ENCODE results near the gene U2AF2.

Gene U2AF2

GRCh38 chr19:55654868-55655647 lies at the start of gene U2AF2:
Gene U2AF2 (plus strand): TSS chr19:55655035. CDS start chr19:55655105, 70 bp downstream.
- DNase-seq = peak; percentile 96

GRCh38 chr19:55605207-55605636 lies 49.6 kb upstream of the U2AF2 start:
- DNase-seq = peak; percentile 99

DNA sequence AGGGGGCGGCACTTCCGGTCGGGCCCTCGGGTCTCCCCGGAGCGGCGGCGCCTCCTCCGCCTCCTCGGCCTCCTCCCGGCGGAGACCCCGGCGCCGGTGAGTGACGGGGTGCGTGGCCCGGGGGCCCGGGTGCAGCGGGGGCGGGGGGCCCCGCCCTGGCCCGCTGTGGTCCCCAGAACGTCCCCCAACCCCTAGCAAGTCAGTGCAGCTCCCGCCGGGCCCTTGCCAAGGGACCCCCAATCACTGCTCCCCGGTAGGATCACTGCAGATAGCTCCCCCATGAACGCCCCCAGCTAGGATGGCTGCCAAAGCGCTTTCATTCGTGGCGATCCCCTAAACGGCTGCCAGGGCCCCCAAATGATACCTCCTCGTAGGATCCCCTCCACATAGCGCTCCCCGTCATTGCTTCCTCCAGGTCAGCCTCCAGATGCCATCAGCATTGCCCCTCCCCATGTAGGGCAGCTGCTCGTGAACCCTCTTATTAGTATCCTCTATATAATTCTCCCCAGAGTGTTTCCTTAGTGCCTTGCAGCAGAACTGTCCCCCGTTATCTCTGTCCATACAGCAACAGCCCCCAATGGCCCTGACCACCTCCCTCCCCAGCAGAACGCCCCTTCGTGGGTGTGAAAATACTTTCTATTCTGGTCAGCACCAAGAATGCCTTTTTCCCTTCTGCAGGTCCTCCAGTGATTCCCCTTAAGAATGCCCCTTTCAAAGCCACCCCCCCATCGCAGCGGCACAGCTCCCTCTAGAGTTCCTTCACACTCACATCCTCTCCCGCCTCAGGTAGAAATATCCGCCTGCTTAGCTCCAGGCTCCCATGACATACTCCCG lies 49.0 kb upstream of the U2AF2 start, which contains the start of gene ZNF865:
ZNF865 (plus strand) TSS at position 11 of the 834 bp plus-strand sequence. CDS start 7,972 bp downstream, outside the sequence.
- DNase-seq = peak; percentile 66

GRCh38 chr19:55606471-55606787 lies 48.4 kb upstream of the U2AF2 start:
- DNase-seq = no peak

GRCh38 chr19:55606817-55607216 lies 48.0 kb upstream of the U2AF2 start:
- no peak for DNase-seq

DNA sequence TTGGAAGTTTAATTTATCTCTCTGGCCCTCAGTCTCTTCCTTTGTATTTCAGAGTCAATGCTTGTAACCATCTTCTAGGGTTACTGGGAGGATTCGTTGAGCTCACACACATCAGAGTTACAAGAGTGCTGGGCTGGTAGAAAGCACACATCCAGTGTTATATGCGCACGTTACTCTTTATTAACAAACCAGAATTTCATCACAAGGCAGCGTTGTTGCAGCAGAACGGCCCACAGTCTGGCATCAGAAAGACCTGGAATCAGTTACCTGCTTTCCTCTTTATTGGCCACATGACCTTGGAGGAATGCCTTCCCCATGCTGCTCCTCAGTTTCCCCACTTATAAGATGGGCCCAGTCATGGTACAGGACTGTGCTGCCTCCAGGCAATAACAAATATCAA lies 45.5 kb upstream of the U2AF2 start:
- no peak for DNase-seq

DNA sequence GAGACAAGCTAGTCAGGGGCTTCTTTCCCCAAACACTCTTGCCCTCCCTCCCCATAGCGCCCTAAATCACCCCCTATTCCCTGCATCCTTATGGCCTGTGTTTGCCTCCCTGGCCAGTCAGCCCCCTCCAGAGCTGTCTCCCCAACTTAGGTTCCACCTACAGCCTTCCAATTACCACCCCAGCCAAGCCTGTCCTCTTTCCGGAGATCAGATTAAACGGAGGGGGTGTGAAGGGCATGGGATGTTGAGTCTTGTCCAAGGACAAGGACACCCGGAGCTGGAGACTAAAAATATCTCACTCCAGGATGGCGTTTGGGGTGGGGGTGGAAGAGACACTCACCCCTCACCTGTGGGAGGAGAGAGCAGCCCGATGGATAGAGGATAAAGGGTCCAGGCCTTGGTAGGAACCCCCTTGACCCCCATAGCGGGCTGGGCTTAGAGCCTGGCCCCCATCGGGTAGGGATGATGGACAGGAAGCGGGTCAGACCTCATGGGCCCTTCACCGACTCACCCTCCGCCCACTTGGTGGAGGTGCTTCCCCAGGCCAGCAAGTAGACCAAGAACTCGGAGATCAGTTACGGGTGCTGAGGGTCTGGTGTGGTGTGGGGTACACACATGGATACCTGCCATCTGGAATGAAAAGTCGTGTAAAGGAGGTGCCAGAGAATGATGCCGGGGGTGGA lies 43.4 kb upstream of the U2AF2 start:
- no peak for DNase-seq

DNA sequence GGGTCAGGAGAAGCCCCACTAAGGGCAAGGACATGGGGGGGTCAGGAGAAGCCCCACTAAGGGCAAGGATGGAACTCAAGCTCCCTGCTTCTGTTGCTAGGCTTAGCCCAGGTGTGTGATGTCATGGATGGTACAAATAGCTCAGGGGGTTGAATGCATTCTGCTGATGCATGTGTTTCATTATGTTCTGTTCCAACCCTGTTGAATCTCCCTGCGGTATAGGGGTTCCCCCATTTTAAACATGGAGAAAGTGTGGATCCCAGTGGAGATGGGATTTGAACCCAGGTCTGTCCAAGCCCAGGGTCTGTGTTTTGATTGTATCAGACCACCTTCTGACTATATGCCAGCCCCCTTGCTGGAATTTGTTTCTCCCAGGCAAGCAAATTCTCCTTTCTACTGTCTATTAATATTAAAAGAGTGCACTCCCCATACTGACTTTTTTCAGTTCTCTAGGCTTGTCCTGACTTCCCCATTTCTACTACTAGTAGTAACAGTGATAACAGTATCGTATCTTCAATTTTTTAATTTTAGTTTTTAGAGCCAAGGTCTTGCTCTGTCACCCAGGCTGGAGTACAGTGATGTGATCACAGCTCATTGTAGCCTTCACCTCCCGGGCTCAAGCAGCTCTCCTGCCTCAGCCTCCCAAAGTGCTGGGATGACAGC lies 42.7 kb upstream of the U2AF2 start:
- DNase-seq = no peak

- DNase-seq = no peak
Observed at GRCh38 chr19:55613396-55613795, 41.4 kb upstream of the U2AF2 start.

DNA sequence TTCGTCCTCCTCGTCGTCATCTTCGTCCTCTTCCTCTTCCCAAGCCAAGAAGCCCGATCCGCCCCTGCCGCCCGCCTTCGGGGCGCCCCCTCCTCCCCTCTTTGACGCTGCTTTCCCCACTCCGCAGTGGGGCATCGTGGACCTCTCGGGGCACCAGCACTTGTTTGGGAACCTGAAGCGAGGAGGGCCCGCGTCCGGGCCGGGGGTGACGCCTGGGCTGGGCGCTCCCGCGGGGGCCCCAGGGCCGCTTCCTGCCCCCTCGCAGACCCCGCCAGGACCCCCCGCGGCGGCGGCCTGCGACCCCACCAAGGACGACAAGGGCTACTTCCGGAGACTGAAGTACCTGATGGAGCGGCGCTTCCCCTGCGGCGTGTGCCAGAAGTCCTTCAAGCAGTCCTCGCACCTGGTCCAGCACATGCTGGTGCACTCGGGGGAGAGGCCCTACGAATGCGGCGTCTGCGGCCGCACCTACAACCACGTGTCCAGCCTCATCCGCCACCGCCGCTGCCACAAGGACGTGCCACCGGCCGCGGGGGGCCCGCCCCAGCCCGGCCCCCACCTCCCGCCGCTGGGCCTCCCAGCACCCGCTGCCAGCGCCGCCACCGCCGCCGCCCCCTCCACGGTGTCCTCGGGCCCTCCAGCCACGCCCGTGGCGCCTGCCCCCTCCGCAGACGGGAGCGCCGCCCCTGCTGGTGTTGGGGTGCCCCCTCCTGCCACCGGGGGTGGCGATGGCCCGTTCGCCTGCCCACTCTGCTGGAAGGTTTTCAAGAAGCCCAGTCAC lies 40.7 kb upstream of the U2AF2 start:
- DNase-seq = no peak

- no peak for DNase-seq
Observed at GRCh38 chr19:55614711-55615542, 39.9 kb upstream of the U2AF2 start.

DNA sequence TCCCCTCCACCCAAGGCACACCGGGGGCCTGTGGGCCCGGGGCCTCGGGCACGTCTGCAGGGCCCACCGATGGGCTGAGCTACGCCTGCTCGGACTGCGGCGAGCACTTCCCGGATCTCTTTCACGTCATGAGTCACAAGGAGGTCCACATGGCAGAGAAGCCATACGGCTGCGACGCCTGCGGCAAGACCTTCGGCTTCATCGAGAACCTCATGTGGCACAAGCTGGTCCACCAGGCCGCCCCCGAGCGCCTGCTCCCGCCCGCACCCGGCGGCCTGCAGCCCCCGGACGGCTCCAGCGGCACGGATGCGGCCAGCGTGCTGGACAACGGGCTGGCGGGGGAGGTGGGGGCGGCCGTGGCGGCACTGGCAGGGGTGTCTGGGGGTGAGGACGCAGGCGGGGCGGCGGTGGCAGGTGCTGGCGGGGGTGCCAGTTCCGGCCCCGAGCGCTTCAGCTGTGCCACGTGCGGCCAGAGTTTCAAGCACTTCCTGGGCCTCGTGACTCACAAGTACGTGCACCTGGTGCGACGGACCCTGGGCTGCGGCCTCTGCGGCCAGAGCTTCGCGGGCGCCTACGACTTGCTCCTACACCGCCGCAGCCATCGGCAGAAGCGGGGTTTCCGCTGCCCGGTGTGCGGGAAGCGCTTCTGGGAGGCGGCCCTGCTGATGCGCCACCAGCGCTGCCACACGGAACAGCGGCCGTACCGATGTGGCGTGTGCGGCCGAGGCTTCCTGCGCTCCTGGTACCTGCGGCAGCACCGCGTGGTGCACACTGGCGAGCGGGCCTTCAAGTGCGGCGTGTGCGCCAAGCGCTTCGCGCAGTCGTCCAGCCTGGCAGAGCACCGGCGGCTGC lies 39.1 kb upstream of the U2AF2 start:
- no peak for DNase-seq

DNA sequence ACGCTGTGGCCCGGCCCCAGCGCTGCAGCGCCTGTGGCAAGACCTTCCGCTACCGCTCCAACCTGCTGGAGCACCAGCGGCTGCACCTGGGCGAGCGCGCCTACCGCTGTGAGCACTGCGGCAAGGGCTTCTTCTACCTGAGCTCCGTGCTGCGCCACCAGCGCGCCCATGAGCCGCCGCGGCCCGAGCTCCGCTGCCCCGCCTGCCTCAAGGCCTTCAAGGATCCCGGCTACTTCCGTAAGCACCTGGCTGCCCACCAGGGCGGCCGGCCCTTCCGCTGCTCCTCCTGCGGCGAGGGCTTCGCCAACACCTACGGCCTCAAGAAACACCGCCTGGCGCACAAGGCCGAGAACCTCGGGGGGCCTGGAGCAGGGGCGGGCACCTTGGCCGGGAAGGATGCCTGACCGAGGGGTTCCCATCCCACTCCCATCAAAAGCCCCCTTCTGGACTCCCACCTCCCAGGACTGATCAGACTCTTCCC lies 38.4 kb upstream of the U2AF2 start:
- no peak for DNase-seq

DNA sequence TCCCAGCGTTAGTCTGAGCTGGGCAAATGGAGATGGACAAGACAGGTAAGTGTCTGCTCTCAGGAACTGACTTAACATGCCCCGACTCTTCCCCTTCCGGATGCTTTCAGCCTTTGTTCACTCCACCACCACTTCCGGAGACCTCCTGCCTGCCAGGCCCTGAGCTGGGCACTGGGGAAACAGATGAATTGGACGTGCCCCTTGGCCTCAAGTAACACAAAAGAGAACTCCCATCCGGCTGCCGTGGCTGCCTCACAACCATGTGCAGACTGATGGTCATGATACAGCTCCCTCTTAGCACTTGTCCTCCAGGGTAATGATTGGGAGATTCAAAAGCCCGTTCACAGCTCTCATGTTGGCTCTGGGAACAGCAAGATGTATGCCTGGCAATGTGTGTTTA lies 37.4 kb upstream of the U2AF2 start:
- DNase-seq = no peak

GRCh38 chr19:55618426-55618825 lies 36.4 kb upstream of the U2AF2 start:
- DNase-seq = no peak

GRCh38 chr19:55619286-55619685 lies 35.5 kb upstream of the U2AF2 start:
- DNase-seq = no peak

DNA sequence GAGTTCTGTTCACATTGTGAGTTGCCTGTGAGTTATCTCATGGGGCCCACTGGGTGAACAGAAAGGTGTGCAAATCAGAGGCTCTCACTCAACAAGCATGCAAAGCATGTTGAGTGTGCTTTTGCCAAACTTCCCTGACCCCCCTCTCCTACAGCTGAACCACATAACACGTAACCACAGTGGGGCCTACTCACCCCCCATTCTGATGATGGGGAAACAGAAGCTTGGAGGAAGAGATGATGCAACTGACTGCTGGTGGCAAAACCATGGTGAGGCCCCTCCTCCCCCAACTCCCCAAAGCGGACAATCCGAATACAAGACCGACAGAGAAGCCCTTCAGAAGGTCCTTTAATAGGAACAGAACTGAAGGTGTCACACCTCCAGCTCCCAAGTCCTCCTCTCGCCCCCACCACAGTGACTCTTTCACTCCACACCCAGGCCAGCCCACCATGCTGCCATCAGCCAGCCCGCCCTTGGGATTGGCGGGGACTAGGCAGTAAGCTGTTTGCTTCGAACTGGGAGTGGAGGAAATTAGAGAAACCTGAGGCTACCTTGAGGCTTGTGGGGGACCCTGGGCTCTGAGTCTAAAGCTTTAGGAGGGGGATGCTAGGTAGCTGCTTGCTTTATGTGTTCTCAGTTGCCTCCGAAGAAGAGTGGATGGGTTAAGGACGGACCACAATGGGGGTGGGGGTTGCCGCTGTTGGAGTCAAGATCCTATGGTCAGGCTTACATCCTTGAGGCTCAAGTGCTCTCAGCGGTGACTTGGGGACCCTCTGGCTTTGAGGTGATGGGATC lies 34.2 kb upstream of the U2AF2 start:
- no peak for DNase-seq

GRCh38 chr19:55621205-55621672 lies 33.6 kb upstream of the U2AF2 start:
- DNase-seq = no peak

GRCh38 chr19:55621673-55622231 lies 33.1 kb upstream of the U2AF2 start:
- no peak for DNase-seq
